Left forelimb (tissue), 1 donor: ENCODE results near the gene MED23.

Experiments used
- DNase-seq: peaks from one replicate; pipeline ENCODE4 v3.0.0-alpha.2; 2018; ENCODE audit warnings: low spot score

The MED23 gene

GRCh38 chr6:131641554-131641953 is 13.5 kb upstream of the MED23 start:
- no peak for DNase-seq

GRCh38 chr6:131640576-131640975 is 12.5 kb upstream of the MED23 start:
- DNase-seq = no peak

GRCh38 chr6:131640100-131640499 is 12.1 kb upstream of the MED23 start:
- no peak for DNase-seq

- DNase-seq = no peak
Measured at GRCh38 chr6:131638013-131638412, 10.0 kb upstream of the MED23 start.

GRCh38 chr6:131636880-131637792 is 9.1 kb upstream of the MED23 start, which contains the start of gene ENPP3:
Gene ENPP3 (plus strand): TSS chr6:131637302. CDS start chr6:131637385, 83 bp downstream.
- no peak for DNase-seq

GRCh38 chr6:131635384-131636340 is 7.6 kb upstream of the MED23 start:
- no peak for DNase-seq

GRCh38 chr6:131631625-131632289 is 3.7 kb upstream of the MED23 start:
- no peak for DNase-seq

- DNase-seq = no peak
Measured at GRCh38 chr6:131629651-131630050, 1.6 kb upstream of the MED23 start.

- no peak for DNase-seq
Measured at GRCh38 chr6:131628726-131629125, 684 bp upstream of the MED23 start.

GRCh38 chr6:131615275-131615674 is 12.8 kb downstream of the MED23 start:
- DNase-seq = no peak

- no peak for DNase-seq
Measured at GRCh38 chr6:131613296-131613925, 14.6 kb downstream of the MED23 start.

- no peak for DNase-seq
Measured at GRCh38 chr6:131602781-131603312, 25.2 kb downstream of the MED23 start.

- no peak for DNase-seq
Measured at GRCh38 chr6:131600716-131601115, 27.3 kb downstream of the MED23 start.

GRCh38 chr6:131597446-131597845 is 30.6 kb downstream of the MED23 start:
- no peak for DNase-seq

GRCh38 chr6:131594074-131594473 is 34.0 kb downstream of the MED23 start:
- no peak for DNase-seq

GRCh38 chr6:131592935-131593334 is 35.1 kb downstream of the MED23 start:
- no peak for DNase-seq

- DNase-seq = no peak
Measured at GRCh38 chr6:131588643-131589042, 39.4 kb downstream of the MED23 start.

- no peak for DNase-seq
Measured at GRCh38 chr6:131587909-131588308, 40.1 kb downstream of the MED23 start.

GRCh38 chr6:131586543-131586942 is 41.5 kb downstream of the MED23 start:
- no peak for DNase-seq

- no peak for DNase-seq
Measured at GRCh38 chr6:131581523-131581922, 46.5 kb downstream of the MED23 start.

GRCh38 chr6:131575834-131576478 is 52.1 kb downstream of the MED23 start:
- no peak for DNase-seq
